HG02885 (cell line): Measurements from ENCODE around the gene GNA14.
"Not testable (repeated sequence)": the region's sequence is repeated elsewhere in the genome, so short reads cannot be mapped to it uniquely, and the experiment has no call there.

Experiments
- ATAC-seq: cut with Tn5 transposase; IDR thresholded peaks from one replicate; pipeline ENCODE4 v1.9.1; 2021; ENCODE audit warnings: mild to moderate bottlenecking; ENCODE audit not compliant: unreplicated experiment, poor library complexity

The GNA14 gene

GRCh38 chr9:77592476-77592875, 55.6 kb downstream of the GNA14 start:
- no peak for ATAC-seq

GRCh38 chr9:77589046-77589795, 58.9 kb downstream of the GNA14 start:
- no peak for ATAC-seq

GRCh38 chr9:77588271-77588937, 59.7 kb downstream of the GNA14 start:
- ATAC-seq = no peak

GRCh38 chr9:77587851-77588250, 60.3 kb downstream of the GNA14 start:
- ATAC-seq = no peak

GRCh38 chr9:77587042-77587441, 61.1 kb downstream of the GNA14 start:
- ATAC-seq = no peak

GRCh38 chr9:77586591-77586990, 61.5 kb downstream of the GNA14 start:
- ATAC-seq = no peak

- no peak for ATAC-seq
These were observed 62.8 kb downstream of the GNA14 start for GRCh38 chr9:77585335-77585786.

GRCh38 chr9:77584927-77585326, 63.2 kb downstream of the GNA14 start:
- ATAC-seq = not testable (repeated sequence)

GRCh38 chr9:77582961-77583576, 65.1 kb downstream of the GNA14 start:
- no peak for ATAC-seq

GRCh38 chr9:77582525-77582924, 65.6 kb downstream of the GNA14 start:
- ATAC-seq = no peak

GRCh38 chr9:77575785-77576184, 72.3 kb downstream of the GNA14 start:
- no peak for ATAC-seq

GRCh38 chr9:77569335-77569734, 78.8 kb downstream of the GNA14 start:
- ATAC-seq = no peak

- no peak for ATAC-seq
These were observed 84.9 kb downstream of the GNA14 start for GRCh38 chr9:77563174-77563573.

GRCh38 chr9:77562019-77562748, 85.9 kb downstream of the GNA14 start:
- ATAC-seq = no peak

- no peak for ATAC-seq
These were observed 86.6 kb downstream of the GNA14 start for GRCh38 chr9:77561331-77562018.

- no peak for ATAC-seq
These were observed 91.7 kb downstream of the GNA14 start for GRCh38 chr9:77556396-77556795.

GRCh38 chr9:77554586-77555105, 93.5 kb downstream of the GNA14 start:
- no peak for ATAC-seq

GRCh38 chr9:77547106-77547730, 100.9 kb downstream of the GNA14 start:
- no peak for ATAC-seq

GRCh38 chr9:77546376-77546950, 101.7 kb downstream of the GNA14 start:
- ATAC-seq = no peak
